Astrocyte (in vitro differentiated cells and primary cell): ENCODE data around the gene ZNF484.

Experiments used
- CTCF ChIP-seq: IDR thresholded peaks from 2 replicates; pipeline ENCODE4 v1.5.1; 2011; ENCODE audit warnings: low read depth, mild to moderate bottlenecking, inconsistent platforms, low read length, moderate library complexity; ENCODE audit not compliant: insufficient read depth
- EZH2 ChIP-seq: IDR thresholded peaks from 2 replicates; pipeline ENCODE4 v1.6.1; 2012; ENCODE audit warnings: mild to moderate bottlenecking, low read length, inconsistent platforms; ENCODE audit not compliant: insufficient read depth

- TF ChIP-seq CTCF (no peak), EZH2 (no peak)
Measured at GRCh38 chr9:92837191-92837590, 40.6 kb downstream of the ZNF484 start.
